GM12878 (cell line): Measurements from ENCODE around the gene COL2A1. TPM values are rescaled to one million over a fixed set of nuclear protein-coding genes. Genes with fewer than 3 reads are reported as not detected.

Source experiments
- ATAC-seq: fragments of 200-7000 bp; cut with Tn5 transposase; 3 replicates; pipeline ENCODE4 v1.9.1; 2020; ENCODE audit warnings: mild to moderate bottlenecking, moderate library complexity
- BruUV-seq: library from RNA; stranded (reverse); fragments of 400-500 nt; replicated peaks from 2 replicates; lab custom pipeline; 2021; lab: Mats Ljungman, UMichigan
- CTCF ChIA-PET: fragments of 300-600 bp; sonication (Branson Sonifier 250); formaldehyde crosslinking; extraction: SDS; loops from one replicate; lab custom pipeline; 2021; ENCODE audit warnings: inconsistent platforms; lab: Yijun Ruan, JAX
- POLR2A ChIA-PET: fragments of 350-600 bp; formaldehyde crosslinking; extraction: SDS; loops from one replicate; lab custom pipeline; 2021; ENCODE audit warnings: inconsistent platforms; lab: Charles Lee
- RAD21 ChIA-PET: fragments of 300-600 bp; sonication (Branson Sonifier 250); formaldehyde crosslinking; loops from one replicate; lab custom pipeline; 2023; ENCODE audit warnings: antibody characterized with exemption; ENCODE audit not compliant: unreplicated experiment; lab: Charles Lee
- SMC1A ChIA-PET: fragments of 300-600 bp; sonication (Branson Sonifier 250); formaldehyde crosslinking; loops from one replicate; lab custom pipeline; 2023; ENCODE audit not compliant: unreplicated experiment, uncharacterized antibody; lab: Charles Lee
- DNase-seq: peaks from one replicate; pipeline ENCODE4 v3.0.0-alpha.2; 2011; ENCODE audit warnings: low read depth, low spot score
- FAIRE-seq: peaks from 3 replicates; lab custom pipeline; 2011; peaks lifted over from hg19 to GRCh38; lab: Jason Lieb, UNC
- H2AFZ ChIP-seq: 2 replicates; pipeline ENCODE4 v1.6.0; 2011; ENCODE audit warnings: low read depth, low read length, control low read depth; ENCODE audit not compliant: control insufficient read depth
- H3K27ac ChIP-seq: 2 replicates; pipeline ENCODE4 v1.5.1; 2011; ENCODE audit warnings: control low read depth; ENCODE audit not compliant: control insufficient read depth, insufficient read depth
- H3K27me3 ChIP-seq, 2 experiments: replicated peaks in 1 of 2; 2 replicates each; pipeline versions ENCODE4 v1.6.0 to v1.6.1; 2011; ENCODE audit warnings: low read length in 1 of 2; ENCODE audit not compliant: control insufficient read depth in 2 of 2, insufficient read depth in 2 of 2
- H3K36me3 ChIP-seq, 2 experiments: 2 replicates each; pipeline ENCODE4 v1.5.1; 2011; ENCODE audit warnings: low read length in 1 of 2; ENCODE audit not compliant: control insufficient read depth in 2 of 2, insufficient read depth in 2 of 2
- H3K4me1 ChIP-seq: 2 replicates; pipeline ENCODE4 v1.6.1; 2011; ENCODE audit warnings: mild to moderate bottlenecking, low read length, moderate library complexity, mixed read lengths; ENCODE audit not compliant: control insufficient read depth, insufficient read depth
- H3K4me2 ChIP-seq: 2 replicates; pipeline ENCODE4 v1.6.0; 2011; ENCODE audit warnings: control low read depth; ENCODE audit not compliant: control insufficient read depth, insufficient read depth
- H3K4me3 ChIP-seq: fragments of 200-600 bp; sonication (generic); 2 replicates; pipeline ENCODE4 v1.5.1; 2016
- H3K79me2 ChIP-seq: 2 replicates; pipeline ENCODE4 v1.6.0; 2011; ENCODE audit warnings: low read length; ENCODE audit not compliant: control insufficient read depth, insufficient read depth
- H3K9ac ChIP-seq: 2 replicates; pipeline ENCODE4 v1.8.0; 2011; ENCODE audit warnings: low read length, control low read depth, mixed read lengths; ENCODE audit not compliant: control insufficient read depth, insufficient read depth
- H3K9me3 ChIP-seq: replicated peaks from 3 replicates; pipeline ENCODE4 v1.5.1; 2011; ENCODE audit warnings: mild to moderate bottlenecking, low read length; ENCODE audit not compliant: control insufficient read depth, insufficient read depth
- H4K20me1 ChIP-seq: 2 replicates; pipeline ENCODE4 v1.6.0; 2011; ENCODE audit not compliant: control insufficient read depth, insufficient read depth
- ASH2L ChIP-seq: fragments of 300-600, 200-600 bp; sonication (generic); IDR thresholded peaks from 2 replicates; pipeline ENCODE4 v1.6.1; 2017; ENCODE audit warnings: low read depth, mild to moderate bottlenecking, borderline replicate concordance
- EGR1 ChIP-seq, 2 experiments: IDR thresholded peaks; 1 replicate in 1 of 2; 2 replicates in 1 of 2; pipeline ENCODE4 v1.6.1; 2011 to 2012; ENCODE audit warnings: low read depth in 2 of 2, low read length in 2 of 2, borderline replicate concordance in 1 of 2, mild to moderate bottlenecking in 1 of 2, moderate library complexity in 1 of 2
- ETV6 ChIP-seq, 2 experiments: fragments of 450-650 bp in 1 of 2; IDR thresholded peaks in 1 of 2; conservative IDR thresholded peaks in 1 of 2; 2 replicates each; pipeline ENCODE4 v1.6.1; 2014; ENCODE audit warnings: antibody characterized with exemption in 1 of 2, borderline replicate concordance in 1 of 2, low read depth in 1 of 2, mild to moderate bottlenecking in 1 of 2, moderate library complexity in 1 of 2
- FOS ChIP-seq: IDR thresholded peaks from 3 replicates; pipeline ENCODE4 v1.6.1; 2011; ENCODE audit warnings: borderline replicate concordance; ENCODE audit not compliant: insufficient read length; ENCODE audit errors: extremely low read depth
- GATAD2B ChIP-seq: fragments of 450-650 bp; conservative IDR thresholded peaks from 2 replicates; pipeline ENCODE4 v1.6.1; 2017; ENCODE audit warnings: low read depth, mild to moderate bottlenecking, moderate library complexity
- HDGF ChIP-seq: fragments of 450-650 bp; IDR thresholded peaks from 2 replicates; pipeline ENCODE4 v1.6.1; 2016; ENCODE audit warnings: antibody characterized with exemption
- IKZF1 ChIP-seq: fragments of 450-650 bp; conservative IDR thresholded peaks from 2 replicates; pipeline ENCODE4 v1.6.1; 2017; ENCODE audit warnings: antibody characterized with exemption, mild to moderate bottlenecking
- MLLT1 ChIP-seq: fragments of 450-650 bp; IDR thresholded peaks from 2 replicates; pipeline ENCODE4 v1.6.1; 2016; ENCODE audit warnings: mild to moderate bottlenecking
- PKNOX1 ChIP-seq: fragments of 450-650 bp; IDR thresholded peaks from 2 replicates; pipeline ENCODE4 v1.6.1; 2016; ENCODE audit warnings: mild to moderate bottlenecking
- PML ChIP-seq: IDR thresholded peaks from 2 replicates; pipeline ENCODE4 v1.6.1; 2012; ENCODE audit warnings: low read length, inconsistent platforms
- SIN3A ChIP-seq: IDR thresholded peaks from 2 replicates; pipeline ENCODE4 v1.6.1; 2012; ENCODE audit warnings: low read depth, low read length, improper control_type of control experiment
- SKIL ChIP-seq: fragments of 450-650 bp; IDR thresholded peaks from 2 replicates; pipeline ENCODE4 v1.6.1; 2017; ENCODE audit warnings: mild to moderate bottlenecking, low read depth, inconsistent platforms; ENCODE audit not compliant: poor library complexity, severe bottlenecking
- SUZ12 ChIP-seq: fragments of 200-600 bp; sonication (generic); IDR thresholded peaks from one replicate; pipeline ENCODE4 v1.6.1; 2018; ENCODE audit warnings: antibody characterized with exemption, mild to moderate bottlenecking; ENCODE audit not compliant: unreplicated experiment
- ZBTB40 ChIP-seq: fragments of 450-650 bp; IDR thresholded peaks from 2 replicates; pipeline ENCODE4 v1.6.1; 2016; ENCODE audit warnings: mild to moderate bottlenecking, moderate library complexity, borderline replicate concordance
- ZNF274 ChIP-seq: IDR thresholded peaks from one replicate; pipeline ENCODE4 v1.8.0; 2011; ENCODE audit not compliant: insufficient read length, insufficient read depth
- WGBS: methylation state at CpG from one replicate; pipeline ENCODE4 v1.1.6; 2016; ENCODE audit warnings: low lambda C conversion rate; ENCODE audit not compliant: insufficient replicate concordance, insufficient coverage; ENCODE audit errors: missing lambda C conversion rate; 5-methylcytosine and 5-hydroxymethylcytosine counted together
- in situ Hi-C: fragments of 300-500 bp; cut with MboI; formaldehyde crosslinking; loops from 9 replicates; pipeline ENCODE4 v1.14.3; 2018; ENCODE audit warnings: mixed read lengths
- intact Hi-C: fragments of 100-400 bp; cut with micrococcal nuclease; formaldehyde crosslinking; loops from one replicate; pipeline ENCODE4 v1.14.2; 2022; ENCODE audit not compliant: unreplicated experiment
- polyA plus RNA-seq, 11 experiments: library from polyadenylated mRNA; depleted of rRNA in 4 of 11; unstranded in 6 of 11; stranded (reverse) in 5 of 11; fragments of >200 nt; fragmentation: Nextera tagmentation in 4 of 11; fragmentation: Illumina TruSeq in 1 of 11; extraction: Ambion mirVana in 4 of 11; extraction: Trizol in 1 of 11; gene quantifications; 1 replicate in 1 of 11; 2 replicates in 10 of 11; pipeline versions ENCODE4 v1.2.1 to v1.2.3, GENCODE V29; 2011 to 2016; ENCODE audit warnings: inconsistent platforms in 2 of 11, missing spikeins in 2 of 11, low read depth in 1 of 11
- total RNA-seq, 4 experiments: library from RNA; depleted of rRNA in 3 of 4; stranded (reverse); fragments of >200 nt in 3 of 4; fragmentation: Illumina TruSeq in 1 of 4; extraction: Trizol in 1 of 4; gene quantifications; 2 replicates each; pipeline versions ENCODE4 v1.2.1 to v1.2.3, GENCODE V29; 2013 to 2021

Gene COL2A1
- total and polyA plus RNA-seq, 10 of the 15 experiments (the other 5 are each of a cell fraction or from before 2014, with no cell fraction given): 0.06 to 0.67 (median 0.19) TPM; not detected in 1

- no peak overlapping the region for H3K4me2 ChIP-seq
- POLR2A ChIA-PET: no interaction called here
- no peak overlapping the region for H3K9ac ChIP-seq
- no peak overlapping the region for H3K4me3 ChIP-seq
- 75% methylated on average over 11 of the region's 11 CpGs for WGBS
- no TSS peak for BruUV-seq
- ATAC-seq (no peak), FAIRE-seq (no peak), DNase-seq (no peak)
- in situ Hi-C loops (no loop called here), intact Hi-C loops (loop anchor here (2.0 to 5.0 kb wide), 3 partner anchors 95 to 203 kb away; no protein-coding TSS in a partner anchor)
- RAD21 ChIA-PET: no interaction called here
- CTCF ChIA-PET: interaction anchor here (0.6 to 3.6 kb wide), 12 partner anchors 10 to 673 kb away, joined by 3 to 19 read pairs (median 5); no protein-coding TSS in a partner anchor
- H3K36me3 ChIP-seq: no peaks in the 10 kb centered on the region
- peaks cover 3% of the 10 kb centered on the region; the same call in 2 of the 3 replicates for H3K9me3 ChIP-seq
- no peaks in the 10 kb centered on the region; the same call in 1 of the 2 replicates for H4K20me1 ChIP-seq
- peaks cover 3% of the 10 kb centered on the region for H3K4me1 ChIP-seq
- no peak overlapping the region for H2AFZ ChIP-seq
- SMC1A ChIA-PET: interaction anchor here (1.4 kb wide), 1 partner anchor 76 kb away, joined by 3 read pairs; no protein-coding TSS in a partner anchor
- no peak overlapping the region for H3K27ac ChIP-seq
- H3K27me3 ChIP-seq: no peaks in the 10 kb centered on the region; a peak in 2 of 4 replicates
- peaks cover 6% of the 10 kb centered on the region for H3K79me2 ChIP-seq
- TF ChIP-seq ETV6 (conservative IDR thresholded peaks at IDR 0.05 in 1 of 2, IDR thresholded peaks at IDR 0.05 in 1 of 2; ENCODE audit: borderline replicate concordance in 1 of 2, low read depth in 1 of 2) (no peak), SKIL (no peak), GATAD2B (no peak), HDGF (no peak), EGR1 (IDR thresholded peaks at IDR 0.05; ENCODE audit: borderline replicate concordance in 1 of 2, low read depth in 2 of 2, low read length in 2 of 2) (no peak), PKNOX1 (no peak), ASH2L (no peak), SIN3A (no peak), ZBTB40 (no peak), SUZ12 (no peak), IKZF1 (no peak), PML (no peak), MLLT1 (no peak), FOS (no peak), ZNF274 (no peak)
These were observed 42.1 kb downstream of the COL2A1 start for GRCh38 chr12:47962198-47962597.
